Pancreas (tissue), 10 donors: ENCODE results near the gene PPP4R3B. TPM values are rescaled to one million over a fixed set of nuclear protein-coding genes. Genes with fewer than 3 reads are reported as not detected.
"Not testable (repeated sequence)": the region's sequence is repeated elsewhere in the genome, so short reads cannot be mapped to it uniquely, and the experiment has no call there.

ENCODE experiments used
- ATAC-seq, 4 donors: fragments of 200-7000 bp; cut with Tn5 transposase; one replicate each; pipeline versions ENCODE4 v1.8.0 to v1.9.1; 2020; ENCODE audit warnings: mild to moderate bottlenecking in 4 of 4, moderate library complexity in 4 of 4
- DNase-seq, 6 donors: peaks; one replicate each; pipeline ENCODE4 v3.0.0-alpha.2; 2020
- FAIRE-seq: peaks from 2 replicates; lab custom pipeline; 2012; peaks lifted over from hg19 to GRCh38; lab: Jason Lieb, UNC
- H3K27ac ChIP-seq, 4 donors: fragments of 200-600 bp; sonication (generic); 1 replicate in 3 of 4; 2 replicates in 1 of 4; pipeline versions ENCODE4 v1.5.0 to v1.8.0; 2020
- H3K27me3 ChIP-seq, 4 donors: fragments of 200-600 bp; one replicate each; pipeline ENCODE4 v1.8.0; 2021
- H3K36me3 ChIP-seq, 3 donors: fragments of 200-600 bp; sonication (generic) in 1 of 3; one replicate each; pipeline versions ENCODE4 v1.5.0 to v1.8.0; 2020 to 2021
- H3K4me1 ChIP-seq, 3 donors: fragments of 200-600 bp; one replicate each; pipeline ENCODE4 v1.8.0; 2021
- H3K4me3 ChIP-seq, 4 donors: fragments of 200-600 bp; sonication (generic) in 2 of 4; one replicate each; pipeline versions ENCODE4 v1.5.0 to v1.8.0; 2020 to 2021
- H3K9me3 ChIP-seq, 4 donors: fragments of 200-600 bp; one replicate each; pipeline ENCODE4 v1.8.0; 2021
- WGBS, 2 donors: extraction: QIAGEN DNeasy Blood & Tissue Kit; methylation state at CpG; one replicate each; pipeline ENCODE4 v1.1.7; 2013; 5-methylcytosine and 5-hydroxymethylcytosine counted together
- intact Hi-C, 3 donors: fragments of 100-400 bp; cut with DNase I; formaldehyde crosslinking; loops; one replicate each; pipeline versions ENCODE4 v1.11.1 to v1.14.2; 2022
- polyA plus RNA-seq, 2 donors: library from polyadenylated mRNA; stranded (reverse); fragments of 200-250 nt; gene quantifications; one replicate each; pipeline ENCODE4 v1.2.3, GENCODE V29; 2013
- total RNA-seq, 6 donors: library from RNA; stranded (reverse); fragmentation: NEBNext Ultra II Directional in 4 of 6; extraction: Animal tissue kit (Norgen Biotek cat#: 25700) in 4 of 6; gene quantifications; one replicate each; pipeline versions ENCODE4 v1.2.1 to v1.2.4, GENCODE V29; 2021 to 2023
- TF ChIP-seq, protein P1 (sequence below), 4 donors: fragments of 200-600 bp; sonication (generic) in 3 of 4; IDR thresholded peaks; one replicate each; pipeline versions ENCODE4 v1.5.0 to v1.8.0; 2021; ENCODE audit warnings: antibody characterized with exemption in 4 of 4
- donor health status: healthy with polysubstance abuse.
- donor health status: DM: no; HTN: no; CAD: no; lungs with moderate emphysema.
- donor health status: DM: no; HTN: no; CAD: no.
- donor health status: control.
- donor health status: control.
- donor health status: Bipolar disorder and iron deficiency.
- donor health status: DM: yes; HTN: yes; CAD: no.
- donor health status: DM: no; HTN: no; CAD: no.
- donor health status: DM: no; HTN: no; CAD: no.
- donor health status: DM: yes; HTN: yes; CAD: no.

Gene PPP4R3B
- total and polyA plus RNA-seq, 8 donors: 13.7 to 59.1 (median 33.5) TPM

DNA sequence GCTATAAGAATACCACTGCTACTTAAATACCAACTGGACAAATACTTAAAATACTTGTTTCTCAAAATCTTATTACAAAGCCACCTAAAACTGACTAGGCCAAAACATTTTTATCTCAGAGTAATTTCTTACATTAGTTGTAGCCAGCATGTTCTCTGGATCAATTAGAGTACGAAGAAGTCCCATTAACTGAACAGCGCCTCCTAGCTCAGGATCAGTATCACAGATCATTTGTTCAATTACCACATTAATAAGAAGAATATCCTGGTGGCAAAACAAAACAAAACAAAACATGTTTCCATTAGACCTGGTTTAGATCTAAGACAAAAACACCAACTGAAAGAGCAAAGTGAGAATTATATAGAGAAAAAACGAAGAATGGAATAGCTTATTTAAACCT lies 36.0 kb downstream of the PPP4R3B start:
- no peaks in the 10 kb centered on the region for H3K9me3 ChIP-seq
- intact Hi-C loops: no loop called here
- 88 to 93% methylated on average over 3 of the region's 3 CpGs for WGBS, 2 donors
- TF ChIP-seq, protein P1, sequence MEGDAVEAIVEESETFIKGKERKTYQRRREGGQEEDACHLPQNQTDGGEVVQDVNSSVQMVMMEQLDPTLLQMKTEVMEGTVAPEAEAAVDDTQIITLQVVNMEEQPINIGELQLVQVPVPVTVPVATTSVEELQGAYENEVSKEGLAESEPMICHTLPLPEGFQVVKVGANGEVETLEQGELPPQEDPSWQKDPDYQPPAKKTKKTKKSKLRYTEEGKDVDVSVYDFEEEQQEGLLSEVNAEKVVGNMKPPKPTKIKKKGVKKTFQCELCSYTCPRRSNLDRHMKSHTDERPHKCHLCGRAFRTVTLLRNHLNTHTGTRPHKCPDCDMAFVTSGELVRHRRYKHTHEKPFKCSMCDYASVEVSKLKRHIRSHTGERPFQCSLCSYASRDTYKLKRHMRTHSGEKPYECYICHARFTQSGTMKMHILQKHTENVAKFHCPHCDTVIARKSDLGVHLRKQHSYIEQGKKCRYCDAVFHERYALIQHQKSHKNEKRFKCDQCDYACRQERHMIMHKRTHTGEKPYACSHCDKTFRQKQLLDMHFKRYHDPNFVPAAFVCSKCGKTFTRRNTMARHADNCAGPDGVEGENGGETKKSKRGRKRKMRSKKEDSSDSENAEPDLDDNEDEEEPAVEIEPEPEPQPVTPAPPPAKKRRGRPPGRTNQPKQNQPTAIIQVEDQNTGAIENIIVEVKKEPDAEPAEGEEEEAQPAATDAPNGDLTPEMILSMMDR (IDR thresholded peaks at IDR 0.05): no peak
- peaks cover 0 to 12% (median 9%) of the 10 kb centered on the region in 3 donors for H3K36me3 ChIP-seq
- FAIRE-seq (no peak), DNase-seq (no peak), ATAC-seq (no peak)
- no peak overlapping the region for H3K4me3 ChIP-seq
- H3K27me3 ChIP-seq: no peaks in the 10 kb centered on the region
- H3K4me1 ChIP-seq: peaks cover 0 to 11% (median 0%) of the 10 kb centered on the region in 3 donors
- H3K27ac ChIP-seq: no peak overlapping the region

DNA sequence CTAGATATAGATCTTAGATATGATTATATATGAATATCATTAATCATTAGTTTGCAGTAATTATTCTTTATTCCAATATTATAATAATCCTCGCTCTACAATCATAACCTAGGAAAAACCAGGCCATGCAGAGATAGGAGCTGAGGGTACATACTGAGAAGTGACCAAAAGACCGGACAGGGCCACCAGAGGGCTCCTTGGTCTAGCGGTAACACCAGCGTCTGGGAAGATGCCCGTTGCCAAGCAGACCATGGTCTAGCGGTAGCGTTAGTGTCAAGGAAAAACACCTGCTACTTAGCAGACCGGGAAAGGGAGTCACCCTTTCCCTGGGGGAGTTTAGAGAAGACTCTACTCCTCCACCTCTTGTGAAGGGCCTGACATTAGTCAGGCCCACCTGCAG lies 48.4 kb downstream of the PPP4R3B start:
- H3K4me1 ChIP-seq, intact Hi-C loops, H3K4me3 ChIP-seq, H3K27ac ChIP-seq, H3K36me3 ChIP-seq, H3K27me3 ChIP-seq, H3K9me3 ChIP-seq, FAIRE-seq: not testable (repeated sequence)
- WGBS, 2 donors: 64 to 87% methylated on average over 8 of the region's 8 CpGs
- ATAC-seq: peak in 1 of 4 donors; percentile 68
- peak in 1 of 6 donors; percentile 21 for DNase-seq

DNA sequence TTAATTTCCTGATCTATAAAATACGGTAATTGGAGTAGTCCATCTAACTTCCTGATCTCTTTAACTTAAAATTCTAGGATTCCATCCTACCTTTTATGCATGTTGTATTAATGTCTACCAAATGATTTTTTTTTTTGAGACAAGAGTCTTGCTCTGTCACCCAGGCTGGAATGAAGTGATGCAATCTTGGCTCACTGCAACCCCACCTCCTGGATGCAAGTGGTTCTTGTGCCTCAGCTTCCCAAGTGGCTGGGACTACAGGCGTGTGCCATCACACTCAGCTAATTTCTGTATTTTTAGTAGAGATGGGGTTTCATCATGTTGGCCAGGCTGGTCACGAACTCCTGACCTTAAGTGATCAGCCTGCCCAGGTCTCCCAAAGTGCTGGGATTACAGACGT lies 50.1 kb downstream of the PPP4R3B start:
- Histone ChIP-seq H3K27me3 (no peaks in the 10 kb centered on the region), H3K4me3 (no peak overlapping the region), H3K4me1 (no peaks in the 10 kb centered on the region), H3K9me3 (no peaks in the 10 kb centered on the region), H3K36me3 (peaks cover 0 to 22% (median 15%) of the 10 kb centered on the region in 3 donors), H3K27ac (no peak overlapping the region)
- DNase-seq (no peak), ATAC-seq (no peak), FAIRE-seq (no peak)
- TF ChIP-seq, protein P1 (IDR thresholded peaks at IDR 0.05): no peak
- WGBS, 2 donors: 93 to 95% methylated on average over 4 of the region's 4 CpGs
- intact Hi-C loops: no loop called here

DNA sequence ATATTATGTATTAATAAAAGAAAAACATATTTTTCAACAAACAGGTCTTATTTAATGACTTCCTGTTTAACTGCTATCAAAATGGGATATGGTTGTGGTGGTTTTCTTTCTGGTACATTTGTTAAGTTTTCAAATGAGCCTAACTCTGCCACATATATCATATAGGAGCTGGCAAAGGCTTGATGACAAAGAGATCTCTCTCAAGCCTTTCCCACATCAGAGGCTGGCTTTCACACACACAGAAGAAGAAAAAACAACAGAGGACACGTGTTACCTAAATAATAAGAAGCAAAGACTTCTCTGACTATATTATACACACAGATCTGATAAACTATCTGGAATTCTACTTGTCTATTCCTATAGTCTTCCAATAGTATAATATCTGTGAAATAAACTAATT lies 51.8 kb downstream of the PPP4R3B start:
- H3K27me3 ChIP-seq: no peaks in the 10 kb centered on the region
- no peaks in the 10 kb centered on the region for H3K4me1 ChIP-seq
- no peak overlapping the region for H3K27ac ChIP-seq
- TF ChIP-seq, protein P1 (IDR thresholded peaks at IDR 0.05): no peak
- no peak overlapping the region for H3K4me3 ChIP-seq
- intact Hi-C loops: no loop called here
- no peak for ATAC-seq
- FAIRE-seq: no peak
- 92 to 96% methylated on average over 1 of the region's 1 CpG for WGBS, 2 donors
- peaks cover 0 to 35% (median 15%) of the 10 kb centered on the region in 3 donors for H3K36me3 ChIP-seq
- H3K9me3 ChIP-seq: no peaks in the 10 kb centered on the region
- no peak for DNase-seq

DNA sequence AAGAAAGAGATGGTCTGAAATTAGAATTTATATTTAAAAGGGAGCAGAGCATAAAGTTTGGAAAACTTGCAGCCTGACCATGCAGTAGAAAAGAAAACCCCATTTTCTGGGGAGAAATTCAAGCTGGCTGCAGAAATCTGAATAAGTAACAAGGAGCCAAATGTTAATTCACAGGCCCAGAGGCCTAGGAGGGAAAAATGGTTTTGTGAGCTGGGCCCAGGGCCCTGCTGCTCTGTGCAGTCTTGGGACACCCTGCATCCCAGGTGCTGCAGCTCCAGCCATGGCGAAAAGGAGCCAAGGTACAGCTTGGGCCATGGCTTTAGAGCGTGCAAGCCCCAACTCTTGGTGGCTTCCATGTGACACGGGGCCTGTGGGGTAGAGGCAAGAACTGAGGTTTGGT lies 56.6 kb downstream of the PPP4R3B start:
- H3K27ac ChIP-seq: no peak overlapping the region
- no peaks in the 10 kb centered on the region for H3K27me3 ChIP-seq
- DNase-seq (no peak), ATAC-seq (no peak), FAIRE-seq (no peak)
- peaks cover 0 to 7% (median 0%) of the 10 kb centered on the region in 3 donors for H3K4me1 ChIP-seq
- H3K36me3 ChIP-seq: peaks cover 0 to 59% (median 21%) of the 10 kb centered on the region in 3 donors
- intact Hi-C loops: no loop called here
- WGBS, 2 donors: 97 to 100% methylated on average over 3 of the region's 3 CpGs
- TF ChIP-seq, protein P1 (IDR thresholded peaks at IDR 0.05): no peak
- no peak overlapping the region for H3K4me3 ChIP-seq
- H3K9me3 ChIP-seq: no peaks in the 10 kb centered on the region
